Parathyroid adenoma (tissue), 2 donors: ENCODE data around the gene CORIN.
"Not testable (repeated sequence)": the region's sequence is repeated elsewhere in the genome, so short reads cannot be mapped to it uniquely, and the experiment has no call there.

Experiments used
- H2AFZ ChIP-seq: fragments of 300-600 bp; sonication (generic); one replicate; pipeline ENCODE4 v1.7.0; 2017; ENCODE audit warnings: antibody characterized with exemption, mild to moderate bottlenecking
- H3K27ac ChIP-seq: fragments of 300-600 bp; sonication (generic); one replicate; pipeline ENCODE4 v1.7.0; 2017
- H3K27me3 ChIP-seq: fragments of 300-600 bp; sonication (generic); one replicate; pipeline ENCODE4 v1.7.0; 2017; ENCODE audit warnings: low read length; ENCODE audit not compliant: control insufficient read depth, insufficient read depth
- H3K36me3 ChIP-seq: fragments of 300-600 bp; sonication (generic); one replicate; pipeline ENCODE4 v1.7.0; 2017; ENCODE audit warnings: low read length; ENCODE audit not compliant: control insufficient read depth, insufficient read depth
- H3K4me1 ChIP-seq: fragments of 300-600 bp; sonication (generic); one replicate; pipeline ENCODE4 v1.7.0; 2017; ENCODE audit warnings: control low read depth
- H3K4me2 ChIP-seq: fragments of 300-600 bp; sonication (generic); one replicate; pipeline ENCODE4 v1.7.0; 2017; ENCODE audit warnings: low read length
- H3K4me3 ChIP-seq: fragments of 300-600 bp; sonication (generic); one replicate; pipeline ENCODE4 v1.7.0; 2017; ENCODE audit warnings: low read depth, low read length
- H3K79me2 ChIP-seq: fragments of 300-600 bp; sonication (generic); one replicate; pipeline ENCODE4 v1.7.0; 2017; ENCODE audit warnings: control low read depth
- H3K9ac ChIP-seq: fragments of 300-600 bp; sonication (generic); one replicate; pipeline ENCODE4 v1.7.0; 2017; ENCODE audit warnings: mild to moderate bottlenecking
- H3K9me3 ChIP-seq: fragments of 300-600 bp; sonication (generic); one replicate; pipeline ENCODE4 v1.7.0; 2017; ENCODE audit warnings: low read length; ENCODE audit not compliant: control insufficient read depth
- CTCF ChIP-seq: fragments of 300-600 bp; sonication (generic); IDR thresholded peaks from one replicate; pipeline ENCODE4 v1.7.0; 2017; ENCODE audit warnings: antibody characterized with exemption, mild to moderate bottlenecking
- donor health status: primary hyperparathyroidism.

The CORIN gene

GRCh38 chr4:47550899-47551548 lies 286.8 kb downstream of the CORIN start:
- no peaks in the 10 kb centered on the region for H3K9me3 ChIP-seq
- H3K4me1 ChIP-seq = no peaks in the 10 kb centered on the region
- no peaks in the 10 kb centered on the region for H3K36me3 ChIP-seq

GRCh38 chr4:47550357-47550756 lies 287.5 kb downstream of the CORIN start:
- H3K27ac ChIP-seq, H3K4me2 ChIP-seq, H3K4me1 ChIP-seq, H3K79me2 ChIP-seq, H3K27me3 ChIP-seq, H3K9ac ChIP-seq, H3K36me3 ChIP-seq, H3K9me3 ChIP-seq, H3K4me3 ChIP-seq, H2AFZ ChIP-seq: not testable (repeated sequence)

More at GRCh38 chr4:47550899-47551548, 286.8 kb downstream of the CORIN start:
- no peak overlapping the region for H3K9ac ChIP-seq
- TF ChIP-seq CTCF = no peak
- no peak overlapping the region for H3K4me2 ChIP-seq
- H2AFZ ChIP-seq = no peak overlapping the region
- no peaks in the 10 kb centered on the region for H3K79me2 ChIP-seq
- no peaks in the 10 kb centered on the region for H3K27me3 ChIP-seq
- H3K4me3 ChIP-seq = no peak overlapping the region
- no peak overlapping the region for H3K27ac ChIP-seq
